H1 (cell line): ENCODE results near the gene PUSL1. TPM values are rescaled to one million over a fixed set of nuclear protein-coding genes. Genes with fewer than 3 reads are reported as not detected.

Experiments
- CREB1 ChIP-seq: IDR thresholded peaks from 2 replicates; pipeline ENCODE4 v1.6.1; 2012; ENCODE audit warnings: inconsistent platforms
- CTCF ChIP-seq, 3 experiments: IDR thresholded peaks; 1 replicate in 2 of 3; 2 replicates in 1 of 3; pipeline versions ENCODE4 v1.5.1 to v1.6.1; 2011; ENCODE audit warnings: low read length in 3 of 3, mild to moderate bottlenecking in 3 of 3, inconsistent platforms in 2 of 3, low read depth in 1 of 3, moderate library complexity in 1 of 3; ENCODE audit not compliant: insufficient read depth in 1 of 3; ENCODE audit errors: control extremely low read depth in 1 of 3
- polyA plus RNA-seq, 7 experiments: library from polyadenylated mRNA; depleted of rRNA in 3 of 7; stranded (reverse) in 5 of 7; unstranded in 2 of 7; fragments of >200 nt in 5 of 7; fragments of 200-250 nt in 2 of 7; gene quantifications; 1 replicate in 5 of 7; 2 replicates in 1 of 7; 4 replicates in 1 of 7; pipeline versions ENCODE4 v1.2.1 to v1.2.3, GENCODE V29; 2011 to 2013; ENCODE audit warnings: missing spikeins in 2 of 7, mixed read lengths in 2 of 7
- total RNA-seq: library from RNA; stranded (reverse); fragmentation: NEBNext Ultra II Directional; extraction: Animal tissue kit (Norgen Biotek cat#: 25700); gene quantifications from 2 replicates; pipeline ENCODE4 v1.2.1, GENCODE V29; 2021

Gene PUSL1
- total and polyA plus RNA-seq, 2 of the 8 experiments (the other 6 are each of a cell fraction or from before 2014, with no cell fraction given): 38.8 to 87.4 TPM

DNA sequence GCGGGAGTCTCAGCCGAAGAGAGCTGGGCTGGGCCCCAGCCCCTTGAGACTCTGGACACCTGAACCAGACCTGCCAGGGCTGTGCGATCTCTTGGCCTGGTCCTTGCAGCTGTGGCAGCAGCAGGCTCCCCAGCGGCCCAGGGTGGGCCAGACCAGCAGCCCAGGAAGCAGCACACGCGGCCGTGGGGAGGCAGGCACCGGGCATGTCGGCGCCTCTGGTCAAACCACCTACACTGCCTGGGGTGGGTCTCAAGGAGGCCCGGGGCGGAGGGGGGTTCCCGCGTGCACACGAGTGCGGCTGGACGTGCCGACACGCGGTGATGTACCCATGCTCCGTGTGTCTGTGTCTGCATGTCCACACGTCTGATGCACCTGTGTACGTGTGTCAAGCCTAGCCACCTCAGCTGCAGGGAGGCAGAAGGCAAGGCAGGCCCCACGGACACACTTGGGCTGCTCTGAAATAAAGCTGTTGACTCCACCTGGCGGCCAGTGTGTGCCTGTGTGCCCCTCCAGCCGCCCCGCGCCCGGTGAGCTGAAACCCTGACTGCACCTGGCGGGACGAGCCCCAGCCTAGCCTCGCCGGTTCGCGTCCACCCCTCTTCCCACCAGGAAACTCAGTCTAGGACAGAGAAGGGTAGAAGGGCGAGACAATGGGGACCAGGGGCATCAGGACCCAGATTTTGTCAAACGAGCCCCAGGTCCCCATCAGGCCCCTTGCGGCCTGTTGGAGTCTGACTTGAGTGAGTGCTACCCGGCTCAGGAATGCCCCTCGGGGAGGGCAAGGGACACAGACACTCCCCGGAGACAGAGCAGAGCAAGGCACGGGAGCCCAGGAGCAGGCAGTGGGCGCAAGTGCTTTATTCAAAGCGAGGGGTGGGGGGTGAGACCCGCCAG, 16.6 kb upstream of the PUSL1 start (continued):
- TF ChIP-seq CTCF (IDR thresholded peaks at IDR 0.05; ENCODE audit: control extremely low read depth in 1 of 3, insufficient read depth in 1 of 3, low read depth in 1 of 3, low read length in 3 of 3) (peak in 2 of 3 experiments; percentile 81 to 87; a peak in 3 of 4 replicates), CREB1 (0 out of 2 replicates have a peak, but pooled peaks have one; percentile 13)
- TF ChIP-seq, all 59 proteins: peak for 7
